ENCODE results near the gene DDX49. TPM values are rescaled to one million over a fixed set of nuclear protein-coding genes. Genes with fewer than 3 reads are reported as not detected.

Gene DDX49
- total RNA-seq, 1 donor from 2014 or later: 54.9 TPM

DNA sequence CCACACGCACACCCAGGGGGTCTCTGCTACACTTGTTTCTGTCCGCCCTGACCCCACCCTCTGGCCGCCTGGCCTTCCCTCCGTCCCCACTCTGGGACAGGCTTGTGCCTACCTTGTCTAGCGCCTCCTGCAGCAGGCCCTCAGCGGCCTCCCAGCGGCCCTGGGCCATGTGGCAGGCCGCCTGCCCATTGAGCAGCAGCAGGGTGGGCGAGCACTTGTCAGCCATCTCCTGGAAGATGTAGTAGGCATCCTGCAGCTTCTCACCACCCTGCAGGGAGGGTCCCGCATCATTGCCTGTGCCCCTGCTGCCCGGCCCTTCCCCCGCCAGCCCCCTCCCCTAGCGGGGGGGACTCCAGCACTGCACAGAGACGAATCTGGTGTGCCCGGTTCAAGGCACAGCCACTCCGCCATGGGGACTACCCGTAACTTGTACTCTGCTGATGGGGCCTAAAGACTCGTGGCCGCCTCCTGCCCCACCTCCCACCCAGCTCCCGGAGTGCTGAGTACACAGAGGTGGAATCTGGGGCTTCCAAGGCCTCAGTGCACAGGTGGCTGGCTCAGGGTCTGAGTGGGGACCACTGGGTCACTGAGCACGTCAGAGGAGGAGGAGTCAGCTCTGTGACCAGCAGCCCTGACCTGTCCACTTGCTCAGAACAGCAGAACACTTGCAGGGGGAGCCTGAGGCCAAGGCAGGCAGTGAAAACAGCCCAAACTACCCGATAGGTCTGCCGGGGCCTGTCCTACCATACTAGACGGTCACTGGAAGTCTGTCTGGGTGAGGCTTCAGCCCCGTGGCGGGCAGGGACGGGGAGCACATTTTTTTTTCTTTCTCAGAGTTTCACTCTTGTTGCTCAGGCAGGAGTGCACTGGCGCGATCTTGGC, 16.1 kb upstream of the DDX49 start:
- Mint-ChIP-seq H3K27ac (ENCODE audit: unreplicated experiment) (no peak overlapping the region), H3K4me3 (no peak overlapping the region)

DNA sequence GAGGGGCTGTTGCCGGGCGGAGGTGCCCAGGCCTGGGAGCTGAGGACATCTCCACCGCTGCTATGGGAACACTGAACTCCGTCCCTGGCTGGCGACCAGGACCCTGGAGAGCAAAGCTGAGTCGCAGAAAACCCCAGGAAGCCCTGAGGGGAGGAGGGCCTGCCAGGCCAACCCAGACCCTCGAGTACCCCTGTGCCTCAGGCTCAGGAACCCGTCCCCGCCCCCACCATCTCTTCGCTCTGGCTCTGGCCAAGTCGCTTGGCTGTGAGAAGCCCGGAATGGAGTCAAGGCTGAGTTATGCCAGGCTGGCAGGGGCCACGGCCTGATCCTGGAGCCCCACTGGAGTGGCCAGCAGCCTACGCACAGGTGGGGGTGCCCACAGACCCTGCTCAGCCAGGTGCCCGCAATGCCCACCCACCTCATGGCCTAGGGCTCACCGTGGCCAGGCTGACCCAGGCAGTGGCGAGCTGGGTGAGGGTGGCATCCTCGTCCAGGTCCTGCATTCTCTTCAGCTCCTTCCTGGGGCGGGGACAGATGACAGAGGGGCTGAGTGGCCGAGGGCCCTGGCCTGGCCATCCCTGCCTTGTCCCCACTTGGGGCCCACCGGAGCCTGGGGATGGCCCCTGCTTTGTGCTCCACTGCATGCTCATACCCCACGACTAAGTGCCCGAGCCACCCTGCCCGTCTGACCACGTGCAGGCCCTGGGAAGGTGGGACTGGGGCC, 15.0 kb upstream of the DDX49 start:
- TF ChIP-seq, protein P1, sequence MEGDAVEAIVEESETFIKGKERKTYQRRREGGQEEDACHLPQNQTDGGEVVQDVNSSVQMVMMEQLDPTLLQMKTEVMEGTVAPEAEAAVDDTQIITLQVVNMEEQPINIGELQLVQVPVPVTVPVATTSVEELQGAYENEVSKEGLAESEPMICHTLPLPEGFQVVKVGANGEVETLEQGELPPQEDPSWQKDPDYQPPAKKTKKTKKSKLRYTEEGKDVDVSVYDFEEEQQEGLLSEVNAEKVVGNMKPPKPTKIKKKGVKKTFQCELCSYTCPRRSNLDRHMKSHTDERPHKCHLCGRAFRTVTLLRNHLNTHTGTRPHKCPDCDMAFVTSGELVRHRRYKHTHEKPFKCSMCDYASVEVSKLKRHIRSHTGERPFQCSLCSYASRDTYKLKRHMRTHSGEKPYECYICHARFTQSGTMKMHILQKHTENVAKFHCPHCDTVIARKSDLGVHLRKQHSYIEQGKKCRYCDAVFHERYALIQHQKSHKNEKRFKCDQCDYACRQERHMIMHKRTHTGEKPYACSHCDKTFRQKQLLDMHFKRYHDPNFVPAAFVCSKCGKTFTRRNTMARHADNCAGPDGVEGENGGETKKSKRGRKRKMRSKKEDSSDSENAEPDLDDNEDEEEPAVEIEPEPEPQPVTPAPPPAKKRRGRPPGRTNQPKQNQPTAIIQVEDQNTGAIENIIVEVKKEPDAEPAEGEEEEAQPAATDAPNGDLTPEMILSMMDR (conservative IDR thresholded peaks at IDR 0.05): no peak
- no peak overlapping the region for H3K27ac Mint-ChIP-seq (ENCODE audit: unreplicated experiment)
- H3K27me3 Mint-ChIP-seq (ENCODE audit: low read depth): no peaks in the 10 kb centered on the region
- no peaks in the 10 kb centered on the region for H3K9me3 Mint-ChIP-seq
- DNase-seq (ENCODE audit: low read depth, low spot score): no peak
- no peaks in the 10 kb centered on the region for H3K36me3 Mint-ChIP-seq (ENCODE audit: low read depth)
- no peaks in the 10 kb centered on the region for H3K4me1 Mint-ChIP-seq
- no peak overlapping the region for H3K4me3 Mint-ChIP-seq

More for the DNA sequence above, 16.1 kb upstream of the DDX49 start:
- DNase-seq (ENCODE audit: low read depth, low spot score): no peak
- TF ChIP-seq, protein P1 (conservative IDR thresholded peaks at IDR 0.05): no peak
- H3K9me3 Mint-ChIP-seq: no peaks in the 10 kb centered on the region
- H3K36me3 Mint-ChIP-seq (ENCODE audit: low read depth): no peaks in the 10 kb centered on the region
- no peaks in the 10 kb centered on the region for H3K27me3 Mint-ChIP-seq (ENCODE audit: low read depth)
- H3K4me1 Mint-ChIP-seq: no peaks in the 10 kb centered on the region

DNA sequence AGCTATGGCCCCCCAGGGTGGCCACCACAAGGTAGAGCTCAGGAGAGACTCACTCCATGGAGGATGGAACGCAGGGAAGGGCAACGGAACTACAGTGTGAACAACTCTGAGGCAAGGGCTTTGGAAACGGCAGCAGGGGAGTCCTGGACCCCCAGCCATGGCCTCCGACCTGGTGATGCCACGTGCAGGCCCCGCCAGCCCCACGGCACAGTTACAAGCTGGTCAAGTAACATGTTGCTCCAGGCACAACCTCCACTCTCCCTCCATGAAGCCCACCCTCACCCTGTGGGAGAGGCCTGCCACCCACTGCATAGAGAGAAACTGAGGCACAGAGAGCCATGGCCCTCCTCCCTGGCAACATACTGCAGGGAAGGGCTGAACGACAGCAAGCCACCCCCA, 14.5 kb upstream of the DDX49 start:
- DNase-seq (ENCODE audit: low read depth, low spot score): no peak
- Mint-ChIP-seq H3K9me3 (no peaks in the 10 kb centered on the region), H3K27ac (ENCODE audit: unreplicated experiment) (no peak overlapping the region), H3K4me1 (no peaks in the 10 kb centered on the region), H3K36me3 (ENCODE audit: low read depth) (no peaks in the 10 kb centered on the region), H3K27me3 (ENCODE audit: low read depth) (no peaks in the 10 kb centered on the region), H3K4me3 (no peak overlapping the region)
- TF ChIP-seq, protein P1 (conservative IDR thresholded peaks at IDR 0.05): no peak

DNA sequence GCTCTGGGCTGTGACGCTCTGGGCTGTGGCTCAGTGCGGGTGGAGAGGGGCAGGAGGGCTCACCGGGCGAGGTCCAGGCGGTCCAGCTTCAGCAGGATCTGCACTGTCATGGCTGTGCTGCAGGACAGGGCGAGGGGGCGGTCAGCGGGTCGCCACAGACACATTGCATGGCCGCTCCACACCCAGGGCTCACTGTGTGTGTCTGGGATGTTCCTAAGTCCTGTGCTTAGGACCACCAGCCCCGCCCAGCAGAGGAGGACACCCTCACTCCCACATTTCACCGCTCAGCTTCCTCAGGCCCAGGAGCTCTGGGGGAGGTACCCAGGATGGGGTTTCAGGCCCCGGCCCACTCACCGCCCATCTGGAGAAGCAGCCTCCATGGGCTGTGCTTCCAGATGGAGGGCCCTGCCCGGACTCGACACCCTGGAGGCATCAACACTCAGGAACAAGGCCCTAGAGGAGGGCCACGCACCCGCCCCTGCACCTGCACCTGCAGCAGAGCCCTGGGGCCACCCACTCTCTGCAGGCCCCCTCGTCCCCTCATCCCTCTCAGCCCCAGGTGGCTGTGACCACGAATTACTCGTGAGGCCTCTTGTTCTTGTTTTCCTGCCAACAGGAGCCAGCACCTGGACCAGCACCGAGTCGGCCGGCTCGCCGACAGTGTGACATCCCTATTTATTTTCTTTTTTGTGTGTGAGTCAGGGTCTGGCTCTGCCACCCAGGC, 13.8 kb upstream of the DDX49 start:
- Mint-ChIP-seq H3K4me3 (no peak overlapping the region), H3K9me3 (no peaks in the 10 kb centered on the region), H3K27me3 (ENCODE audit: low read depth) (no peaks in the 10 kb centered on the region), H3K36me3 (ENCODE audit: low read depth) (no peaks in the 10 kb centered on the region), H3K4me1 (no peaks in the 10 kb centered on the region), H3K27ac (ENCODE audit: unreplicated experiment) (no peak overlapping the region)
- TF ChIP-seq, protein P1 (conservative IDR thresholded peaks at IDR 0.05): no peak
- DNase-seq (ENCODE audit: low read depth, low spot score): no peak

Data from neural crest cell (in vitro differentiated cells).